ENCODE measurements around the gene TBC1D19.

DNA sequence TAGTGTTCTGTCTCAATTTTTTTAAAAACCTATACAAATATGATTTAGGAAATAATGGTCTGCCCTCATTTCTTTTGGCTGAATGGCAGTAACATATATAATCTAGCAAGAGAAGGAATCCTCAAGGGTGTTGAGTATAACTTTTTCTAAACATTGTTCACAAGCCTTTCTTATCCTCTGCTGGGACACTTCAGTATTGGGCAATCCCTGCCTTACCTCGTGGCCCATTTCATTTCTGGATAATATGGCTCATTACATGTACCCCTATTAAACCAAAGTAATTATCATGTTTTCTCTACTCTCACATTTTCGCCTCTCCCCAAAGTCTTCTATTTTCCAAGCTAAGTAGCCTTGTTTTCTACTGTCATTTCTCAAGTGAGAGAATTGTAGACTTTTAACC, 166.0 kb downstream of the TBC1D19 start:
- no peak for TF ChIP-seq CTCF (IDR thresholded peaks at IDR 0.05)
- TF ChIP-seq POLR2A (IDR thresholded peaks at IDR 0.05; ENCODE audit: low read depth): no peak
- TF ChIP-seq POLR2AphosphoS5 (IDR thresholded peaks at IDR 0.05): no peak
